DOHH2 (cell line): ENCODE data around the gene GPC4.

Experiments
- CTCF ChIP-seq: fragments of 200-600 bp; sonication (generic); IDR thresholded peaks from one replicate; pipeline ENCODE4 v1.5.1; 2014; ENCODE audit warnings: antibody characterized with exemption, mild to moderate bottlenecking, low read depth, low read length; ENCODE audit not compliant: poor library complexity, severe bottlenecking
- EZH2phosphoT487 ChIP-seq: fragments of 200-600 bp; sonication (generic); IDR thresholded peaks from 2 replicates; pipeline ENCODE4 v1.6.1; 2017; ENCODE audit warnings: borderline replicate concordance, mild to moderate bottlenecking, antibody characterized with exemption, low read length, moderate library complexity, mixed read lengths

GRCh38 chrX:133269168-133269567 lies 146.1 kb downstream of the GPC4 start:
- TF ChIP-seq CTCF (no peak), EZH2phosphoT487 (no peak)
